ENCODE measurements around the gene GRIP1.

Gene GRIP1

GRCh38 chr12:66697404-66697803 is 18.5 kb upstream of the GRIP1 start:
- H3K4me3 ChIP-seq (ENCODE audit: low read depth, low read length): no peak overlapping the region
- TF ChIP-seq POLR2A (IDR thresholded peaks at IDR 0.05; ENCODE audit: extremely low read depth, insufficient read length) (no peak), CTCF (IDR thresholded peaks at IDR 0.05; ENCODE audit: low read depth, low read length) (no peak), MAX (IDR thresholded peaks at IDR 0.05; ENCODE audit: low read depth, low read length) (no peak), MYC (IDR thresholded peaks at IDR 0.05; ENCODE audit: low read depth, low read length) (no peak)
- no peak for DNase-seq (ENCODE audit: low read depth)

- no peak overlapping the region for H3K4me3 ChIP-seq (ENCODE audit: low read depth, low read length)
- DNase-seq (ENCODE audit: low read depth): no peak
- TF ChIP-seq CTCF (IDR thresholded peaks at IDR 0.05; ENCODE audit: low read depth, low read length) (no peak), MAX (IDR thresholded peaks at IDR 0.05; ENCODE audit: low read depth, low read length) (no peak), POLR2A (IDR thresholded peaks at IDR 0.05; ENCODE audit: extremely low read depth, insufficient read length) (no peak), MYC (IDR thresholded peaks at IDR 0.05; ENCODE audit: low read depth, low read length) (no peak)
Measured at GRCh38 chr12:66694666-66695613, 16.1 kb upstream of the GRIP1 start.

- peak; percentile 56 for TF ChIP-seq CTCF (IDR thresholded peaks at IDR 0.05; ENCODE audit: low read depth, low read length)
- no peak for TF ChIP-seq MYC (IDR thresholded peaks at IDR 0.05; ENCODE audit: low read depth, low read length)
- DNase-seq (ENCODE audit: low read depth): peak; percentile 79
- H3K4me3 ChIP-seq (ENCODE audit: low read depth, low read length): no peak overlapping the region
Measured at GRCh38 chr12:66693901-66694513, 15.1 kb upstream of the GRIP1 start.

- no peak for DNase-seq (ENCODE audit: low read depth)
- no peak overlapping the region for H3K4me3 ChIP-seq (ENCODE audit: low read depth, low read length)
- TF ChIP-seq MYC (IDR thresholded peaks at IDR 0.05; ENCODE audit: low read depth, low read length): no peak
- TF ChIP-seq MAX (IDR thresholded peaks at IDR 0.05; ENCODE audit: low read depth, low read length): no peak
- TF ChIP-seq POLR2A (IDR thresholded peaks at IDR 0.05; ENCODE audit: extremely low read depth, insufficient read length): no peak
- no peak for TF ChIP-seq CTCF (IDR thresholded peaks at IDR 0.05; ENCODE audit: low read depth, low read length)
Measured at GRCh38 chr12:66692986-66693385, 14.1 kb upstream of the GRIP1 start.

GRCh38 chr12:66692170-66692569 is 13.3 kb upstream of the GRIP1 start:
- DNase-seq (ENCODE audit: low read depth): peak; percentile 33
- TF ChIP-seq CTCF (IDR thresholded peaks at IDR 0.05; ENCODE audit: low read depth, low read length) (no peak), MYC (IDR thresholded peaks at IDR 0.05; ENCODE audit: low read depth, low read length) (no peak), POLR2A (IDR thresholded peaks at IDR 0.05; ENCODE audit: extremely low read depth, insufficient read length) (no peak), MAX (IDR thresholded peaks at IDR 0.05; ENCODE audit: low read depth, low read length) (no peak)
- H3K4me3 ChIP-seq (ENCODE audit: low read depth, low read length): no peak overlapping the region

Data from NB4 (cell line).